HCT116 (cell line): Measurements from ENCODE around the gene BACH1.

ENCODE experiments used
- CTCF ChIP-seq, 3 experiments: fragments of 200-600 bp in 1 of 3; sonication (generic) in 1 of 3; IDR thresholded peaks in 2 of 3; conservative IDR thresholded peaks in 1 of 3; 2 replicates each; pipeline ENCODE4 v1.5.1; 2012 to 2017; ENCODE audit warnings: low read depth in 2 of 3, low read length in 2 of 3, antibody characterized with exemption in 1 of 3, borderline replicate concordance in 1 of 3, control low read depth in 1 of 3, mild to moderate bottlenecking in 1 of 3, mixed read lengths in 1 of 3, mixed run types in 1 of 3, moderate library complexity in 1 of 3; ENCODE audit not compliant: insufficient read depth in 1 of 3
- EGR1 ChIP-seq: IDR thresholded peaks from 2 replicates; pipeline ENCODE4 v1.6.1; 2012; ENCODE audit warnings: low read depth
- ELF1 ChIP-seq: IDR thresholded peaks from 2 replicates; pipeline ENCODE4 v1.6.1; 2012; ENCODE audit warnings: low read depth, borderline replicate concordance
- EZH2 ChIP-seq: fragments of 200-600 bp; sonication (generic); IDR thresholded peaks from 2 replicates; pipeline ENCODE4 v1.6.1; 2017; ENCODE audit warnings: antibody characterized with exemption, mixed run types
- EZH2phosphoT487 ChIP-seq: fragments of 200-600 bp; IDR thresholded peaks from 2 replicates; pipeline ENCODE4 v1.6.1; 2018; ENCODE audit warnings: antibody characterized with exemption, borderline replicate concordance
- JUND ChIP-seq: IDR thresholded peaks from 2 replicates; pipeline ENCODE4 v1.6.1; 2012
- POLR2A ChIP-seq: IDR thresholded peaks from 2 replicates; pipeline ENCODE4 v1.7.0; 2011; ENCODE audit warnings: borderline replicate concordance; ENCODE audit not compliant: insufficient read depth, insufficient read length; ENCODE audit errors: extremely low read depth
- POLR2AphosphoS5 ChIP-seq: IDR thresholded peaks from 2 replicates; pipeline ENCODE4 v1.6.1; 2011; ENCODE audit warnings: mild to moderate bottlenecking, low read depth, low read length, moderate library complexity
- RAD21 ChIP-seq: IDR thresholded peaks from 2 replicates; pipeline ENCODE4 v1.6.1; 2012; ENCODE audit warnings: low read depth, mild to moderate bottlenecking
- REST ChIP-seq: IDR thresholded peaks from 2 replicates; pipeline ENCODE4 v1.6.1; 2012; ENCODE audit warnings: low read depth

- TF ChIP-seq EGR1 (no peak), ELF1 (no peak), EZH2 (no peak), REST (no peak), CTCF (IDR thresholded peaks at IDR 0.05 in 2 of 3, conservative IDR thresholded peaks at IDR 0.05 in 1 of 3; ENCODE audit: borderline replicate concordance in 1 of 3, insufficient read depth in 1 of 3, low read depth in 2 of 3, low read length in 2 of 3) (no peak), POLR2AphosphoS5 (no peak), EZH2phosphoT487 (no peak), POLR2A (no peak), RAD21 (no peak), JUND (no peak)
Measured at GRCh38 chr21:29304597-29304996, 5.9 kb downstream of the BACH1 start.
